HEK293T (cell line): ENCODE results near the gene SMG1.
"Not testable (repeated sequence)": the region's sequence is repeated elsewhere in the genome, so short reads cannot be mapped to it uniquely, and the experiment has no call there.

ENCODE experiments used
- BHLHE40 ChIP-seq: fragments of 450-650 bp; IDR thresholded peaks from 2 replicates; pipeline ENCODE4 v1.6.1; 2016; ENCODE audit warnings: mild to moderate bottlenecking, moderate library complexity, borderline replicate concordance
- FOXM1 ChIP-seq: fragments of 450-650 bp; IDR thresholded peaks from 2 replicates; pipeline ENCODE4 v1.6.1; 2017; ENCODE audit warnings: mild to moderate bottlenecking, borderline replicate concordance
- HDGF ChIP-seq: fragments of 450-650 bp; IDR thresholded peaks from 2 replicates; pipeline ENCODE4 v1.6.1; 2017; ENCODE audit warnings: antibody characterized with exemption, borderline replicate concordance
- PKNOX1 ChIP-seq: fragments of 450-650 bp; IDR thresholded peaks from 2 replicates; pipeline ENCODE4 v1.6.1; 2016
- SP1 ChIP-seq: fragments of 450-650 bp; IDR thresholded peaks from 2 replicates; pipeline ENCODE4 v1.6.1; 2017
- SUZ12 ChIP-seq: fragments of 450-650 bp; IDR thresholded peaks from 2 replicates; pipeline ENCODE4 v1.6.1; 2016; ENCODE audit warnings: mild to moderate bottlenecking
- TARDBP ChIP-seq: fragments of 450-650 bp; IDR thresholded peaks from 2 replicates; pipeline ENCODE4 v1.6.1; 2016

GRCh38 chr16:18781232-18781631, 145.0 kb downstream of the SMG1 start:
- not testable (repeated sequence) for TF ChIP-seq HDGF, BHLHE40, FOXM1, PKNOX1, SUZ12, TARDBP, SP1
